PC-3 (cell line): ENCODE measurements around the gene NUBPL.

Experiments
- EZH2 ChIP-seq: fragments of 300-600 bp; sonication (generic); IDR thresholded peaks from one replicate; pipeline ENCODE4 v1.6.1; 2017; ENCODE audit warnings: antibody characterized with exemption, mild to moderate bottlenecking, low read length; ENCODE audit not compliant: unreplicated experiment
- EZH2phosphoT487 ChIP-seq: fragments of 300-600 bp; sonication (generic); IDR thresholded peaks from 2 replicates; pipeline ENCODE4 v1.6.1; 2018; ENCODE audit warnings: mild to moderate bottlenecking, antibody characterized with exemption, low read length, borderline replicate concordance

DNA sequence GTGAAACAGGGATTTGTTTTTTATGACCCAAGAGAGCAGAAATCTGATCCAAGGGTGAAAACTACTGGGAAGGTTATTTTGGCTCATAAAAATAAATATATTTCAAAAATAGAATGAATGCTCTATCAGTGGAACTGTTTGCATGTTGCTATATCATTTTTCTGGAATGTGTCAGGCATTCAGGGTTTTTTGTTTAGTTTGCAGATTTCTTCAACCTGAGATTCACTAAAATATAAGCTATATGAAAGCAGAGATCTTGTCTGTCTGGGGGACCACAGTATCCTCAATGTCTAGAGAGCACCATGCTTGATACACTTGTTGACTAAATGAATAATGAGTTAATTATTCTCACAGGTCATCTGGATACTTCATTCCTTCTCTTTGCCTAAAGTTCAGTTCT lies 165.1 kb downstream of the NUBPL start:
- TF ChIP-seq EZH2phosphoT487 (no peak), EZH2 (no peak)
